Astrocyte of the spinal cord (primary cell): Measurements from ENCODE around the gene FXYD7.
"Not testable (repeated sequence)": the region's sequence is repeated elsewhere in the genome, so short reads cannot be mapped to it uniquely, and the experiment has no call there.

ENCODE experiments used
- DNase-seq: peaks from one replicate; pipeline ENCODE4 v3.0.0; 2011; ENCODE audit warnings: low read depth, low spot score
- H3K4me3 ChIP-seq: 2 replicates; pipeline ENCODE4 v1.5.1; 2011; ENCODE audit warnings: low read depth, mild to moderate bottlenecking, low read length, moderate library complexity
- in situ Hi-C: cut with HindIII; loops from 2 replicates; pipeline ENCODE4 v1.10.0; 2017; ENCODE audit warnings: low sequenced_read_pairs
- TF ChIP-seq, protein P1 (sequence below): IDR thresholded peaks from 2 replicates; pipeline ENCODE4 v1.5.1; 2012; ENCODE audit warnings: low read depth, mild to moderate bottlenecking, low read length, inconsistent platforms

Gene FXYD7

DNA sequence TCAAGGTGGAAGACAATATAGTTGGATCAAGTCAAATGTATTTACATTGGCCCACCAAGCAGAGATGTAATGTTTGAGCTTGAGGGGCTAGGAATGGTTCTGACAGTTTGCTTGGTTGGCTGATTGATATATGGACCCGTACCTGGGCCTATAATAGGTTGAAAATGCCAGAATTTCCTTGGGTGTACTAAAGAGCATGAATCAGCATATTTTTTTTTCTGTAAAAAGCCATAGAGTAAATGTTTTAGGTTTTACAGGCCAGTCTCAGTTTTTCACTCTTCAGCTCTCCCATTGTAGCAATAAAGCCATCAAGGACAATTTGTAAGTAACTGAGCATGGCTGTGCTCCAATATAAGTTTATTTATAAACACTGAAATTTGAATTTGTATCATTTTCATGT lies 38.3 kb downstream of the FXYD7 start:
- TF ChIP-seq, protein P1, sequence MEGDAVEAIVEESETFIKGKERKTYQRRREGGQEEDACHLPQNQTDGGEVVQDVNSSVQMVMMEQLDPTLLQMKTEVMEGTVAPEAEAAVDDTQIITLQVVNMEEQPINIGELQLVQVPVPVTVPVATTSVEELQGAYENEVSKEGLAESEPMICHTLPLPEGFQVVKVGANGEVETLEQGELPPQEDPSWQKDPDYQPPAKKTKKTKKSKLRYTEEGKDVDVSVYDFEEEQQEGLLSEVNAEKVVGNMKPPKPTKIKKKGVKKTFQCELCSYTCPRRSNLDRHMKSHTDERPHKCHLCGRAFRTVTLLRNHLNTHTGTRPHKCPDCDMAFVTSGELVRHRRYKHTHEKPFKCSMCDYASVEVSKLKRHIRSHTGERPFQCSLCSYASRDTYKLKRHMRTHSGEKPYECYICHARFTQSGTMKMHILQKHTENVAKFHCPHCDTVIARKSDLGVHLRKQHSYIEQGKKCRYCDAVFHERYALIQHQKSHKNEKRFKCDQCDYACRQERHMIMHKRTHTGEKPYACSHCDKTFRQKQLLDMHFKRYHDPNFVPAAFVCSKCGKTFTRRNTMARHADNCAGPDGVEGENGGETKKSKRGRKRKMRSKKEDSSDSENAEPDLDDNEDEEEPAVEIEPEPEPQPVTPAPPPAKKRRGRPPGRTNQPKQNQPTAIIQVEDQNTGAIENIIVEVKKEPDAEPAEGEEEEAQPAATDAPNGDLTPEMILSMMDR, result no peak
- in situ Hi-C loops, result no loop called here
- H3K4me3 ChIP-seq, result no peak overlapping the region
- DNase-seq, result no peak

DNA sequence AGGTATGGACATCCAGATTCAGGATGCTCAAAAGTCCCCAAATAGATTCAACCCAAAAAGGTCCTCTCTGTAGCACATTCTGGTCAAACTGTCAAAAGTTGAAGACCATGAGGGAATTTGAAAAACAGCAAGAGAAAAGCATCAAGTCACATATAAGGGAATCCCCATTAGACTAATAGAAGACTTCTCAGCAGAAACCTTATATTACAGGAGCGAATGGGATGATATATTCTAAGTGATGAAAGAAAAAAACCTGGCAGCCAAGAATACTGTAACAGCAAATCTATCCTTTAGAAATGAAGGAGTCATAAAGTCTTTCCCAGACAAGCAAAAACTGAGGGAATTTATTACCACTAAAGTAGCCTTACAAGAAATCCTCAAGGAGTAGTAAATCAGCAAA lies 41.2 kb downstream of the FXYD7 start:
- in situ Hi-C loops, result no loop called here
- DNase-seq, result no peak

DNA sequence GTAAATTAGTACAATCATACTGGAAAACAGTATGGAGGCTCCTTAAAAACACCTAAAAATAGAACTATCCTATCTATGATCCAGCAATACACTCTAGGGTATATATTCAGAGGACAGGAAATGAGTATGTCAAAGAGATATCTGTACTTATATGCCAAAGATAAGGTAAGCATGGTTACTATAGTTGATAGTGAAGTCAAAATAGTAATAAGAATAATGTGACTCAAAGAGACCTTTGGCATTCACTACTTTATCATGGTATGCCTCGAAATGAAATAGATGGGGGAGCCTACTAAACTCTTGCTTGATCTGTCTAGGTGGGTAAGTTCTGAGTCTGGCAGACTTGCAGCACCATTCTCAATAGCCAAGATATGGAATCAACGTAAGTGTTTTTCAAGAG lies 41.8 kb downstream of the FXYD7 start:
- no peak for DNase-seq
- H3K4me3 ChIP-seq, result no peak overlapping the region
- TF ChIP-seq, protein P1, result no peak
- in situ Hi-C loops, result no loop called here

More for the DNA sequence above, 41.2 kb downstream of the FXYD7 start:
- H3K4me3 ChIP-seq, result no peak overlapping the region
- TF ChIP-seq, protein P1, result no peak

DNA sequence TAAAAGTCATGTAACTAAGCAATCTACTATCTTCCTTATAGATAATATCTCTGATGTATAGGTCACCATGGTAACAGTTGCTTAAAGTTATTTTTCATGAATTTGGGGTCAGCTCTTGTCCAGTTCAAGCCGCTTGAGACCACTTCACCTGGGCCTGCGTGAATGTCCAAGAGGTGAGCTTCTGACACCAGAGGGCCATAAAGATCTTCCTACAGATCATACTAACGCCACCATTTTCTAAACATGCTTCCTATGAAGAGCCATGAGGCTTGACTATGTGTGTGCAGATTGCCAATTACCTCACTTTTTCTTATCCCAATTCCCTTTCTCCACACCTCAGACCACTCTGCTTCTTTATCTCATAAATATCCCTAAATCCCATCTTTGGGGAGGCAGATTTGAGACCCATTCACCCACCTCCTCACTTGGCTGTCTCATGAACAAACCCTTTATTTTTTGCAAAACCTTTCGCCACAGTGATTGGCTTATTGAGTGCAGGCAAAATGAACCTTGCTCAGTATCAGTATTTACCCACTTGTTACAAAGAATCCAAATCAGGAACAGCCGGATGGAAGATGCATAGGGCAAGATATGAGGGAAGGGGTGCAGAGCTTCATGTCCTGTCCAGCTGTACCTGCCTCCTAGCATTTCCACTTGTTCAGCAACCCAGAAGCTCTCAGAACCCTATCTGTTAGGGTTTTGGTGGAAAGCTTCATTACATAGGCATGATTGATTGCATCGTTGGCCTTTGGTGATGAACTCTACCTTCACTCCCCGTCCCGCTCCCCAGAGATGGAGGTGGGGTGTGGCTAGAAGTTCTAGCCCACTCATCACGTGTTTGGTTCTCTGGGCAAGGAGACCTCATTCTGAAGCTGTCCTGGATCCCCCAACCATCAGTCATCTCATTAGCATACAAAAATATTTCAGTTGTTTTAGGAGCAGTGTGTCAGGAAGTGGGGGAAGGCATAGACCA lies 51.2 kb downstream of the FXYD7 start:
- TF ChIP-seq, protein P1, result no peak
- no peak for DNase-seq
- no peak overlapping the region for H3K4me3 ChIP-seq
- in situ Hi-C loops, result no loop called here

DNA sequence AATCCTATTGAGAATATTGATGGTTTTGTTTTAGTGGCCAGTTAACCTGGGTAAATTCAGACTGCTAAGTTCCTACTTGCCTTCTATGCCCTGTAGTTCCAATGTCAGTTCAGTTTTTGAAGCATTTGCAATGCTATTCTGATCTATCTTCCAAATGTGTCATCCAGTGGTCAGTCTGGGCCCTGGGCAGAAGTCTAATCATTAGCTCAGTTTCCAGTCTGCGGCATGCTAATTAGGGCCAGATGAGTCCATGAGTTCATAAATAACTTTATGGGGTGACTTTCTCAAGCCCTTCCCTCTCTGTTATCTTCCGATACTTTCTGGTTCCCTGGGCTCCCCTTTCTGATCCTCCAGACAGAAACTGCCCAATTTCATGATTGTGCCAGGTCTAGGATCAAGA lies 52.8 kb downstream of the FXYD7 start:
- H3K4me3 ChIP-seq, result no peak overlapping the region
- in situ Hi-C loops, result no loop called here
- no peak for DNase-seq
- TF ChIP-seq, protein P1, result no peak

DNA sequence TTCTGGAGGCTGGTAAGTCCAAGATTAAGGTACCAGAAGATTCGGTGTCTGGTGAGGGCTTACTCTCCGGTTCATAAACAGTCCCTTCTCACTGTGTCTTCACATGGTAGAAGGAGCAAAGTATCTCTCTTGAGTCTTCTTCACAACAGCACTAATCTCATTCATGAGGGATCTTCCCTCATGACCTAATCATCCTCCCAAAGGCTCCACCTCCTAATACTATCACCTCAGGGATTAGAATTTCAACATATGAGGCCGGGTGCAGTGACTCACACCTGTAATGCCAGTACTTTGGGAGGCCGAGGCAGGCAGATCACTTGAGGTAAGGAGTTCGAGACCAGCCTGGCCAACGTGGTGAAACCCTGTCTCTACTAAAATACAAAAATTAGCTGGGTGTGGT lies 53.8 kb downstream of the FXYD7 start:
- DNase-seq, in situ Hi-C loops, H3K4me3 ChIP-seq: not testable (repeated sequence)

DNA sequence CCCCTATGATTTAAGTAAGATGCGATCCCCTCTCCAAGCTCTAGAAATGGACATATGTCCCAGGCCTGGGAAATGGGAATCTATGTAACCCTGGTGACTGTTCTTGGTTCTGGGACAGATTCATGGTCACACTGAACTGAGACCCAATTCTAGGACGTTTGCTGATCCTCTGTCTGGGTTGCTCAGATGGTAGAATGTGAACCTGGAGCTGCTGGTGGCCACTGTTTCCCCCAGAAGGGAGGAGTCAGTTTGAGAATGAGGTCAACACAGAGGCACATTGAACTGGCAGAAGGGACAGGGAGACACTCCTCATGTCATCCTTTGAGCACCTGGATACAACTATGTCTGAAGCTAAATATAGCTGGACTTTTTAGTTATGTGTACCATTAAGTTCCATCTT lies 56.4 kb downstream of the FXYD7 start:
- in situ Hi-C loops, result no loop called here
- DNase-seq, result no peak
- no peak overlapping the region for H3K4me3 ChIP-seq
- TF ChIP-seq, protein P1, result no peak
